ENCODE data around the gene DSCAML1. TPM values are rescaled to one million over a fixed set of nuclear protein-coding genes. Genes with fewer than 3 reads are reported as not detected.

DSCAML1 gene
- total and polyA plus RNA-seq, 10 of the 15 experiments (the other 5 are each of a cell fraction or from before 2014, with no cell fraction given), result 0.03 to 0.18 (median 0.06) TPM; not detected in 1

GRCh38 chr11:117517097-117517496, 279.9 kb downstream of the DSCAML1 start:
- FAIRE-seq, result no peak
- H3K4me1 ChIP-seq (ENCODE audit: control insufficient read depth, insufficient read depth, low read length), result no peaks in the 10 kb centered on the region

More at GRCh38 chr11:117517097-117517496, 279.9 kb downstream of the DSCAML1 start:
- H3K4me2 ChIP-seq (ENCODE audit: control insufficient read depth, insufficient read depth), result no peak overlapping the region
- H4K20me1 ChIP-seq (ENCODE audit: control insufficient read depth, insufficient read depth), result no peaks in the 10 kb centered on the region
- ATAC-seq (no peak), DNase-seq (ENCODE audit: low read depth, low spot score) (no peak)
- 20% methylated on average over 4 of the region's 4 CpGs for WGBS (ENCODE audit: insufficient coverage, insufficient replicate concordance, low lambda C conversion rate, missing lambda C conversion rate)
- H3K79me2 ChIP-seq (ENCODE audit: control insufficient read depth, insufficient read depth, low read length), result no peaks in the 10 kb centered on the region
- no peak overlapping the region for H2AFZ ChIP-seq (ENCODE audit: control insufficient read depth, low read depth, low read length)
- no TSS peak for BruUV-seq (replicated peaks)
- TF ChIP-seq USF1 (IDR thresholded peaks at IDR 0.05; ENCODE audit: borderline replicate concordance, extremely low read length, insufficient read depth, low read depth, low read length) (no peak), POU2F2 (IDR thresholded peaks at IDR 0.05; ENCODE audit: borderline replicate concordance, low read depth, low read length) (no peak), CBX3 (IDR thresholded peaks at IDR 0.05; ENCODE audit: borderline replicate concordance, low read depth) (no peak), NFYA (IDR thresholded peaks at IDR 0.05; ENCODE audit: borderline replicate concordance, low read depth, low read length) (no peak), PAX5 (IDR thresholded peaks at IDR 0.05; ENCODE audit: borderline replicate concordance, low read depth, low read length) (no peak), HSF1 (IDR thresholded peaks at IDR 0.05; ENCODE audit: low read depth, low read length) (no peak), POLR2AphosphoS5 (IDR thresholded peaks at IDR 0.05; ENCODE audit: low read length) (no peak), CREB1 (IDR thresholded peaks at IDR 0.05; ENCODE audit: low read depth) (no peak), TCF3 (IDR thresholded peaks at IDR 0.05; ENCODE audit: borderline replicate concordance, insufficient read depth, low read depth, low read length) (no peak)
- CTCF ChIA-PET, result no interaction called here
- H3K4me3 ChIP-seq, result no peak overlapping the region
- no peak overlapping the region for H3K27ac ChIP-seq (ENCODE audit: control insufficient read depth, insufficient read depth)
- no peaks in the 10 kb centered on the region for H3K36me3 ChIP-seq (ENCODE audit: control insufficient read depth in 2 of 2, insufficient read depth in 2 of 2, low read length in 1 of 2)
- no peaks in the 10 kb centered on the region for H3K27me3 ChIP-seq (replicated peaks in 1 of 2; ENCODE audit: control insufficient read depth in 2 of 2, insufficient read depth in 2 of 2, low read length in 1 of 2)
- no peak overlapping the region for H3K9ac ChIP-seq (ENCODE audit: control insufficient read depth, insufficient read depth, low read length)
- no peaks in the 10 kb centered on the region for H3K9me3 ChIP-seq (replicated peaks; ENCODE audit: control insufficient read depth, insufficient read depth, low read length)
- intact Hi-C loops (cut with micrococcal nuclease; ENCODE audit: unreplicated experiment) (no loop called here), in situ Hi-C loops (cut with MboI) (no loop called here)
- RAD21 ChIA-PET (ENCODE audit: unreplicated experiment), result no interaction called here
- SMC1A ChIA-PET (ENCODE audit: uncharacterized antibody, unreplicated experiment), result no interaction called here
- POLR2A ChIA-PET, result no interaction called here

All from GM12878 (cell line).